ENCODE results near the gene PTPRN. TPM values are rescaled to one million over a fixed set of nuclear protein-coding genes. Genes with fewer than 3 reads are reported as not detected.

The PTPRN gene
- total and polyA plus RNA-seq, 4 donors = 0.11 to 2.6 (median 0.22) TPM

GRCh38 chr2:219246559-219246958 is 62.6 kb downstream of the PTPRN start:
- TF ChIP-seq CTCF (IDR thresholded peaks at IDR 0.05; ENCODE audit: control extremely low read depth, extremely low read depth) = no peak
- no peaks in the 10 kb centered on the region for H3K9me3 ChIP-seq (ENCODE audit: control insufficient read depth in 4 of 4, insufficient read depth in 3 of 4, low read length in 3 of 4)
- no peak overlapping the region for H3K27ac ChIP-seq (ENCODE audit: low read depth in 1 of 2, low read length in 1 of 2)
- H3K9ac ChIP-seq (ENCODE audit: insufficient read depth in 1 of 2, low read length in 2 of 2) = no peak overlapping the region
- H3K4me3 ChIP-seq = no peak overlapping the region
- no peaks in the 10 kb centered on the region for H3K27me3 ChIP-seq (ENCODE audit: control insufficient read depth in 3 of 3, insufficient read depth in 3 of 3, low read length in 2 of 3)
- no peak for ATAC-seq (ENCODE audit: insufficient read depth, low FRiP score)
- no peak for DNase-seq
- H3K36me3 ChIP-seq (ENCODE audit: control insufficient read depth in 4 of 4, insufficient read depth in 4 of 4, low read length in 4 of 4) = peaks cover 0 to 15% (median 11%) of the 10 kb centered on the region in 4 donors
- peaks cover 0 to 42% (median 33%) of the 10 kb centered on the region in 5 donors for H3K4me1 ChIP-seq (ENCODE audit: control insufficient read depth in 5 of 5, insufficient read depth in 5 of 5, low read length in 5 of 5)
- WGBS, 2 donors = 95% methylated on average over 10 of the region's 10 CpGs

GRCh38 chr2:219245899-219246230 is 63.3 kb downstream of the PTPRN start:
- WGBS, 2 donors = 14 to 18% methylated on average over 10 of the region's 10 CpGs
- Histone ChIP-seq H3K27me3 (ENCODE audit: control insufficient read depth in 3 of 3, insufficient read depth in 3 of 3, low read length in 2 of 3) (no peaks in the 10 kb centered on the region), H3K36me3 (ENCODE audit: control insufficient read depth in 4 of 4, insufficient read depth in 4 of 4, low read length in 4 of 4) (peaks cover 0 to 15% (median 10%) of the 10 kb centered on the region in 4 donors), H3K9ac (ENCODE audit: insufficient read depth in 1 of 2, low read length in 2 of 2) (peak overlapping the region; percentile 89 to 98), H3K9me3 (ENCODE audit: control insufficient read depth in 4 of 4, insufficient read depth in 3 of 4, low read length in 3 of 4) (no peaks in the 10 kb centered on the region), H3K4me1 (ENCODE audit: control insufficient read depth in 5 of 5, insufficient read depth in 5 of 5, low read length in 5 of 5) (peaks cover 0 to 42% (median 33%) of the 10 kb centered on the region in 5 donors), H3K4me3 (peak overlapping the region; percentile 97), H3K27ac (ENCODE audit: low read depth in 1 of 2, low read length in 1 of 2) (peak overlapping the region; percentile 92 to 99)
- DNase-seq (no peak), ATAC-seq (ENCODE audit: insufficient read depth, low FRiP score) (no peak)
- TF ChIP-seq CTCF (IDR thresholded peaks at IDR 0.05; ENCODE audit: control extremely low read depth, extremely low read depth) = no peak

- DNase-seq (peak; percentile 96 to 97 (median 96)), ATAC-seq (ENCODE audit: insufficient read depth, low FRiP score) (peak; percentile 91)
- no peak for TF ChIP-seq CTCF (IDR thresholded peaks at IDR 0.05; ENCODE audit: control extremely low read depth, extremely low read depth)
- Histone ChIP-seq H3K27ac (ENCODE audit: low read depth in 1 of 2, low read length in 1 of 2) (peak within 1 kb of the TSS; percentile 92 to 99), H3K4me1 (ENCODE audit: control insufficient read depth in 5 of 5, insufficient read depth in 5 of 5, low read length in 5 of 5) (peaks cover 0 to 38% (median 28%) of the 10 kb centered on the region in 5 donors), H3K27me3 (ENCODE audit: control insufficient read depth in 3 of 3, insufficient read depth in 3 of 3, low read length in 2 of 3) (no peaks in the 10 kb centered on the region), H3K4me3 (peak within 1 kb of the TSS; percentile 97), H3K36me3 (ENCODE audit: control insufficient read depth in 4 of 4, insufficient read depth in 4 of 4, low read length in 4 of 4) (peaks cover 0 to 15% (median 8%) of the 10 kb centered on the region in 4 donors), H3K9me3 (ENCODE audit: control insufficient read depth in 4 of 4, insufficient read depth in 3 of 4, low read length in 3 of 4) (no peaks in the 10 kb centered on the region), H3K9ac (ENCODE audit: insufficient read depth in 1 of 2, low read length in 2 of 2) (peak within 1 kb of the TSS; percentile 89 to 98)
- WGBS, 2 donors = 0 to 1% methylated on average over 46 of the region's 46 CpGs
Observed at GRCh38 chr2:219245148-219245898, 63.9 kb downstream of the PTPRN start, which contains the start of the genes GLB1L and STK16. GLB1L (minus strand) TSS chr2:219245444; CDS start chr2:219243573, 1,871 bp downstream. STK16 (plus strand) TSS chr2:219245479; CDS start chr2:219246000, 521 bp downstream.
